Osteocyte (in vitro differentiated cells): ENCODE data around the gene SNAPC4. TPM values are rescaled to one million over a fixed set of nuclear protein-coding genes. Genes with fewer than 3 reads are reported as not detected.

Experiments
- DNase-seq: peaks from one replicate; pipeline ENCODE4 v3.0.0; 2021; ENCODE audit warnings: mixed read lengths; ENCODE audit not compliant: unreplicated experiment; ENCODE audit errors: extremely low spot score
- H3K27ac Mint-ChIP-seq: one replicate; pipeline ENCODE4 v1.8.0; 2021; ENCODE audit warnings: mild to moderate bottlenecking, mixed read lengths; ENCODE audit not compliant: unreplicated experiment
- H3K27me3 Mint-ChIP-seq: one replicate; pipeline ENCODE4 v1.8.0; 2021; ENCODE audit warnings: mixed read lengths; ENCODE audit not compliant: unreplicated experiment
- H3K36me3 Mint-ChIP-seq: one replicate; pipeline ENCODE4 v1.8.0; 2021; ENCODE audit warnings: mixed read lengths; ENCODE audit not compliant: unreplicated experiment
- H3K4me1 Mint-ChIP-seq: one replicate; pipeline ENCODE4 v1.8.0; 2021; ENCODE audit warnings: mixed read lengths; ENCODE audit not compliant: unreplicated experiment
- H3K4me3 Mint-ChIP-seq: one replicate; pipeline ENCODE4 v1.8.0; 2021; ENCODE audit warnings: mild to moderate bottlenecking, moderate library complexity, mixed read lengths; ENCODE audit not compliant: unreplicated experiment
- H3K9me3 Mint-ChIP-seq: one replicate; pipeline ENCODE4 v1.8.0; 2021; ENCODE audit warnings: mixed read lengths; ENCODE audit not compliant: unreplicated experiment
- CTCF ChIP-seq: fragments of 200-600 bp; sonication (generic); IDR thresholded peaks from 2 replicates; pipeline ENCODE4 v1.5.0; 2021; ENCODE audit warnings: antibody characterized with exemption, mild to moderate bottlenecking, moderate library complexity
- total RNA-seq: library from RNA; stranded (reverse); gene quantifications from 2 replicates; pipeline ENCODE4 v1.2.1, GENCODE V29; 2021

The SNAPC4 gene
- total RNA-seq, 1 donor from 2014 or later, result 9.9 TPM

GRCh38 chr9:136368190-136368589, 31.8 kb downstream of the SNAPC4 start:
- Mint-ChIP-seq H3K27ac (no peak overlapping the region), H3K9me3 (no peaks in the 10 kb centered on the region), H3K36me3 (no peaks in the 10 kb centered on the region), H3K27me3 (no peaks in the 10 kb centered on the region), H3K4me1 (peaks cover 13% of the 10 kb centered on the region), H3K4me3 (no peak overlapping the region)
- DNase-seq, result no peak
- TF ChIP-seq CTCF, result no peak

DNA sequence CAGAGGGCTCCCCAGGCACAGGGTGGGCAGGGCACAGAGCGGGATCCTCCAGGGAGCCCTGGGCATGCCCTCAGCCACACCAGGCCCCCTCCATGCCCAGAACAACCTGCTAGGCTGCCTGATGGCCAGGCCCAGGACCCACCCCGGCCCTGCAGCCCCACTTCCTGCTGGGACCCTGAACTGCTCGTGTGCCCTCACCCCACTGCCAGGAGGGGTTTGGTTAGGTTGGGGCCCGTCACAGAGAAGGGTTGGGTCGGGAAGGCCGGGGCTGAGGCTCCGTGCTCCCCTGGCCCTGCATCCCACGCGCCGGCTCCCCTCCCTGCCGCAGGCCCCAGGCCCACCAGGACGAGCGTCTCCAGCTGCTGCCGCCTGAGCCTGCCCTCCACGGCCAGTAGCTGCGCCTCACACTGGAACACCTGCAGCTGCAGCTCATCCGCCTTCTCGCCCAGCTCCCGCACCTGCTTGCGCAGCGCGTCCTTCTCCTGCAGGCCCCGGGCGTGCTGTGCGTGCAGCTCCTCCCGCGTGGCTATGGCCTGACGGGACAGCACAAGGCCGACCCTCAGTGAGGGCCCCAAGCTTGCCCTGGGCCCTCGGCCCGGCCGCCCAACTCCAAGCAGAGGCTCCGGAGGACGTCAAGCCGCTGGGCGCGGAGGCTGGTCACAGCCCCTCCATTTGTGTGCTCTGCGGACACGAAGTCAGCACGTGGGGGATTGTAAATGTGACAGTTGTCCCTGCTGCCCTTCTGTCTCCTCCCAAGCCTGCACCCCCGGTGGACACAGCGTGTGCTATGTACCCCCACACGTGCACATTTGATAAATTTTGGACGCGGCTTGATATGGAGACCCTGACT, 32.4 kb downstream of the SNAPC4 start:
- Mint-ChIP-seq H3K9me3 (no peaks in the 10 kb centered on the region), H3K27ac (no peak overlapping the region), H3K36me3 (no peaks in the 10 kb centered on the region), H3K27me3 (no peaks in the 10 kb centered on the region), H3K4me3 (no peak overlapping the region), H3K4me1 (peaks cover 8% of the 10 kb centered on the region)
- DNase-seq, result no peak
- TF ChIP-seq CTCF, result no peak

DNA sequence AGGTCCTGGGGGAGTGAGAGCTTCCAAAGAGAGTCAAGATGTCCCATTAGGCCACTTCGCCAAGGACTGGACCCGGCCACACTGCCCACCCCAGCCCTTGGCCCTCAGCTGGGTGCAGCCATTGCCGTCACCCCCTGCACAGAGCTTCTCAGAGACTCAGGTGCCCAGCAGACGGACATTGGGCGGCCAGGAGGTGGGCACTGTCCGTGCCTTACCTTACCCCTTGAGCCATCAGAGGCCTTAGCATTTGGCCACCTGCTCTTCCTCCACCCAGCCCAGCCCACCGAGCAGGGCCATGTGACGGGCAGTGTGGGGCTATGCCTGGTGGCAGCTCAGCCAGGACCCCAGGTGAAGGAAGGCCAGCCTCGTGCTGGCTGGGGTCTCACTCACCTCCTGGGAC, 33.1 kb downstream of the SNAPC4 start:
- Mint-ChIP-seq H3K4me3 (no peak overlapping the region), H3K27ac (no peak overlapping the region), H3K36me3 (no peaks in the 10 kb centered on the region), H3K4me1 (peaks cover 2% of the 10 kb centered on the region), H3K27me3 (no peaks in the 10 kb centered on the region), H3K9me3 (no peaks in the 10 kb centered on the region)
- TF ChIP-seq CTCF, result no peak
- no peak for DNase-seq

DNA sequence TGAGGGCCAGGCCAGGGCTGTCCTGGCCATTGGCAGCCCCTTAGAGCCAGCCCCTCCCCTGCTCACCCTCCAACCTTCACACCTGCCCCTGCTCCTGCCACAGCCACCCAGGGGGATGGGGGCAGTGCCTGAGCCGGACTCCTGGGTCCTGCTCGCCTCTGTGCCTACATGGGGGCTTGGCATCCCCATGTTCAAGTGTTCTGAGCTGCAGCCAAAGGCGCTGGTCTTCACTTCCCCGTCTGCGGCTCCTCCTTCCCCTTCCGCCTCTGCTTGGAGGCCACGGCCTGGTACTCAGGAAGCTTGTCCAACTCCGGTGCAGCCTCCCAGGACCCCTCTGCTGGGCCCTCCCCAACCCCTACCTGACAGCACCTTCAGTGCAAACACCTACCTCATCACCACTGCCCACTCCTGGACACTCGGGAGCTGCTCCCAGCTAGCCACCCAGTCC, 34.2 kb downstream of the SNAPC4 start:
- H3K27ac Mint-ChIP-seq, result no peak overlapping the region
- TF ChIP-seq CTCF, result no peak
- no peak overlapping the region for H3K4me3 Mint-ChIP-seq
- H3K4me1 Mint-ChIP-seq, result peaks cover 2% of the 10 kb centered on the region
- no peaks in the 10 kb centered on the region for H3K27me3 Mint-ChIP-seq
- DNase-seq, result no peak
- no peaks in the 10 kb centered on the region for H3K9me3 Mint-ChIP-seq
- H3K36me3 Mint-ChIP-seq, result no peaks in the 10 kb centered on the region

GRCh38 chr9:136364942-136365774, 34.8 kb downstream of the SNAPC4 start:
- Mint-ChIP-seq H3K9me3 (no peaks in the 10 kb centered on the region), H3K27ac (no peak overlapping the region), H3K36me3 (no peaks in the 10 kb centered on the region), H3K27me3 (no peaks in the 10 kb centered on the region), H3K4me3 (no peak overlapping the region), H3K4me1 (peaks cover 2% of the 10 kb centered on the region)
- DNase-seq, result no peak
- no peak for TF ChIP-seq CTCF
